Measurements from ENCODE around the gene DUSP7. TPM values are rescaled to one million over a fixed set of nuclear protein-coding genes. Genes with fewer than 3 reads are reported as not detected.

DUSP7 gene
- total RNA-seq, 1 donor from 2014 or later, result 24.9 TPM

GRCh38 chr3:52023101-52023770, 33.1 kb downstream of the DUSP7 start:
- Mint-ChIP-seq H3K4me1 (ENCODE audit: low read depth, unreplicated experiment) (peaks cover 37% of the 10 kb centered on the region), H3K36me3 (ENCODE audit: low read depth, unreplicated experiment) (no peaks in the 10 kb centered on the region), H3K9me3 (ENCODE audit: unreplicated experiment) (no peaks in the 10 kb centered on the region), H3K27me3 (ENCODE audit: low read depth, unreplicated experiment) (no peaks in the 10 kb centered on the region), H3K27ac (ENCODE audit: unreplicated experiment) (peak overlapping the region; percentile 18), H3K4me3 (ENCODE audit: unreplicated experiment) (peak overlapping the region; percentile 28)
- no peak overlapping the region for H3K27ac ChIP-seq (ENCODE audit: low read depth, low read length)
- no peak for TF ChIP-seq EZH2 (IDR thresholded peaks at IDR 0.05; ENCODE audit: insufficient read depth, low read length)
- no peak for TF ChIP-seq CTCF (IDR thresholded peaks at IDR 0.05; ENCODE audit: insufficient read depth, low read depth, low read length)
- DNase-seq (ENCODE audit: low read depth), result no peak
- H3K79me2 ChIP-seq (ENCODE audit: insufficient read depth, low read length), result no peaks in the 10 kb centered on the region
- H3K4me2 ChIP-seq (ENCODE audit: low read length), result peak overlapping the region; percentile 2
- H3K36me3 ChIP-seq (ENCODE audit: insufficient read depth, low read length), result no peaks in the 10 kb centered on the region
- no peaks in the 10 kb centered on the region for H3K27me3 ChIP-seq (ENCODE audit: insufficient read depth, low read length)
- no peak overlapping the region for H3K4me3 ChIP-seq (ENCODE audit: insufficient read depth, low read depth, low read length)
- H3K9me3 ChIP-seq (ENCODE audit: insufficient read depth, low read depth, low read length), result no peaks in the 10 kb centered on the region
- no peak overlapping the region for H3K9ac ChIP-seq (ENCODE audit: low read length)
- H2AFZ ChIP-seq (ENCODE audit: low read depth, low read length), result no peak overlapping the region
- H3K4me1 ChIP-seq (ENCODE audit: insufficient read depth, low read length), result peaks cover 10% of the 10 kb centered on the region
- H4K20me1 ChIP-seq (ENCODE audit: insufficient read depth, low read length), result no peaks in the 10 kb centered on the region
- no peak for FAIRE-seq

GRCh38 chr3:52022323-52023100, 33.9 kb downstream of the DUSP7 start:
- H3K4me3 Mint-ChIP-seq (ENCODE audit: unreplicated experiment), result peak overlapping the region; percentile 28
- FAIRE-seq (no peak), DNase-seq (ENCODE audit: low read depth) (no peak)
- no peak overlapping the region for H2AFZ ChIP-seq (ENCODE audit: low read depth, low read length)
- no peak overlapping the region for H3K4me3 ChIP-seq (ENCODE audit: insufficient read depth, low read depth, low read length)
- TF ChIP-seq CTCF (IDR thresholded peaks at IDR 0.05; ENCODE audit: insufficient read depth, low read depth, low read length) (no peak), EZH2 (IDR thresholded peaks at IDR 0.05; ENCODE audit: insufficient read depth, low read length) (no peak)
- no peaks in the 10 kb centered on the region for H3K36me3 Mint-ChIP-seq (ENCODE audit: low read depth, unreplicated experiment)
- no peaks in the 10 kb centered on the region for H4K20me1 ChIP-seq (ENCODE audit: insufficient read depth, low read length)
- no peak overlapping the region for H3K9ac ChIP-seq (ENCODE audit: low read length)
- no peaks in the 10 kb centered on the region for H3K9me3 Mint-ChIP-seq (ENCODE audit: unreplicated experiment)
- no peak overlapping the region for H3K27ac Mint-ChIP-seq (ENCODE audit: unreplicated experiment)
- no peaks in the 10 kb centered on the region for H3K36me3 ChIP-seq (ENCODE audit: insufficient read depth, low read length)
- no peaks in the 10 kb centered on the region for H3K9me3 ChIP-seq (ENCODE audit: insufficient read depth, low read depth, low read length)
- H3K4me1 ChIP-seq (ENCODE audit: insufficient read depth, low read length), result peaks cover 10% of the 10 kb centered on the region
- no peaks in the 10 kb centered on the region for H3K27me3 Mint-ChIP-seq (ENCODE audit: low read depth, unreplicated experiment)
- H3K4me2 ChIP-seq (ENCODE audit: low read length), result peak overlapping the region; percentile 2
- H3K79me2 ChIP-seq (ENCODE audit: insufficient read depth, low read length), result no peaks in the 10 kb centered on the region
- peaks cover 37% of the 10 kb centered on the region for H3K4me1 Mint-ChIP-seq (ENCODE audit: low read depth, unreplicated experiment)
- H3K27me3 ChIP-seq (ENCODE audit: insufficient read depth, low read length), result no peaks in the 10 kb centered on the region
- H3K27ac ChIP-seq (ENCODE audit: low read depth, low read length), result no peak overlapping the region
